ENCODE results near the gene PXN. TPM values are rescaled to one million over a fixed set of nuclear protein-coding genes. Genes with fewer than 3 reads are reported as not detected.

PXN gene
- total and polyA plus RNA-seq, 10 donors = 22.3 to 161 (median 114) TPM

DNA sequence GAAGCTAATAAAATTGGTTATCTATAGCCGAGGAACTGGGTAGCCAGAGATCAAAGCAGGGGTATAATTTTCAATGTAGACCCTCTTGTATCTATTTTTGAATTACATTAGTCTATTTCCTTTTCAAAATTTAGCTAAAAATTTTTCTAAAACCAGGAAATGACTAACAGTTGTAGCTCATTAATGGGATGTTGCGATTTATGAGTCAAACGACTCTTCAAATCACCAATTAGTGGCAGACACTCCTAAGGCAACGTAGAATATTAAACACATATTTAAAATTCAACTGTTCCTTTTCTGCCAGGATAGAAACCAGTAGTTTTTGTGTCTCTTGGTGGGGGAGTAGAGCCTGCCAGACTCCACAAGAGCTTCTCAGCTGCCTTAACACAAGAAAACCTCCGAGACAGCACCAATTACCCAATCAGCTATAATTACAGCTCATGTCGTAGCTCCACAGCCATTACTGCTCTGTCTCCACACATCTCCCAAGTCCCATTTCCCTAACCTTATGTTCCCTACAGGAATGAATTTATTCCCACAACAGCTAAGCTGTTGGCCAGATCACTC lies 97.9 kb downstream of the PXN start:
- intact Hi-C loops (cut with DNase I; ENCODE audit: low total_unique reads) = no loop called here
- no peaks in the 10 kb centered on the region for H3K9me3 ChIP-seq
- no peak overlapping the region for H3K27ac ChIP-seq
- WGBS, 5 donors = 81 to 88% (median 87%) methylated on average over 6 of the region's 6 CpGs
- no peaks in the 10 kb centered on the region for H3K4me1 ChIP-seq
- no peaks in the 10 kb centered on the region for H3K27me3 ChIP-seq (replicated peaks in 1 of 7)
- TF ChIP-seq POLR2AphosphoS5 (IDR thresholded peaks at IDR 0.05) (no peak), POLR2A (IDR thresholded peaks at IDR 0.05) (no peak), CTCF (IDR thresholded peaks at IDR 0.05 in 8 of 11, conservative IDR thresholded peaks at IDR 0.05 in 3 of 11) (no peak)
- peaks cover 3 to 100% (median 89%) of the 10 kb centered on the region in 6 donors for H3K36me3 ChIP-seq
- no peak overlapping the region for H3K4me3 ChIP-seq
- DNase-seq = no peak

- no peaks in the 10 kb centered on the region for H3K4me1 ChIP-seq
- H3K4me3 ChIP-seq = no peak overlapping the region
- peak in 1 of 3 donors; percentile 25 for TF ChIP-seq POLR2AphosphoS5 (IDR thresholded peaks at IDR 0.05)
- no peak for TF ChIP-seq POLR2A (IDR thresholded peaks at IDR 0.05)
- no peak for TF ChIP-seq CTCF (IDR thresholded peaks at IDR 0.05 in 8 of 11, conservative IDR thresholded peaks at IDR 0.05 in 3 of 11)
- H3K9me3 ChIP-seq = no peaks in the 10 kb centered on the region
- intact Hi-C loops (cut with DNase I; ENCODE audit: low total_unique reads) = no loop called here
- peaks cover 3 to 100% (median 90%) of the 10 kb centered on the region in 6 donors for H3K36me3 ChIP-seq
- WGBS, 5 donors = 93 to 99% (median 98%) methylated on average over 11 of the region's 11 CpGs
- no peak for DNase-seq
- no peak overlapping the region for H3K27ac ChIP-seq
- no peaks in the 10 kb centered on the region for H3K27me3 ChIP-seq (replicated peaks in 1 of 7)
These were observed 101.2 kb downstream of the PXN start for GRCh38 chr12:120164293-120164692.

GRCh38 chr12:120162763-120163162 lies 102.8 kb downstream of the PXN start:
- TF ChIP-seq POLR2AphosphoS5 (IDR thresholded peaks at IDR 0.05) = peak in 1 of 3 donors; percentile 25
- TF ChIP-seq POLR2A (IDR thresholded peaks at IDR 0.05) = no peak
- Histone ChIP-seq H3K36me3 (peaks cover 3 to 100% (median 89%) of the 10 kb centered on the region in 6 donors), H3K9me3 (no peaks in the 10 kb centered on the region), H3K4me1 (no peaks in the 10 kb centered on the region), H3K27ac (no peak overlapping the region), H3K4me3 (no peak overlapping the region), H3K27me3 (replicated peaks in 1 of 7) (no peaks in the 10 kb centered on the region)
- intact Hi-C loops (cut with DNase I; ENCODE audit: low total_unique reads) = no loop called here
- no peak for DNase-seq
- WGBS, 5 donors = 90 to 95% (median 93%) methylated on average over 8 of the region's 8 CpGs

- H3K27me3 ChIP-seq (replicated peaks in 1 of 7) = no peaks in the 10 kb centered on the region
- H3K4me3 ChIP-seq = no peak overlapping the region
- no peaks in the 10 kb centered on the region for H3K9me3 ChIP-seq
- WGBS, 5 donors = 89 to 98% (median 95%) methylated on average over 11 of the region's 11 CpGs
- no peak overlapping the region for H3K27ac ChIP-seq
- DNase-seq = no peak
- H3K36me3 ChIP-seq = peaks cover 6 to 100% (median 92%) of the 10 kb centered on the region in 6 donors
- TF ChIP-seq POLR2A (IDR thresholded peaks at IDR 0.05) (no peak), CTCF (IDR thresholded peaks at IDR 0.05 in 8 of 11, conservative IDR thresholded peaks at IDR 0.05 in 3 of 11) (no peak), POLR2AphosphoS5 (IDR thresholded peaks at IDR 0.05) (peak in 2 of 3 donors; percentile 23 to 55)
- H3K4me1 ChIP-seq = no peaks in the 10 kb centered on the region
- intact Hi-C loops (cut with DNase I; ENCODE audit: low total_unique reads) = no loop called here
These were observed 103.7 kb downstream of the PXN start for GRCh38 chr12:120161852-120162251.

Small RNA genes within 50 kb of the gene (small RNA-seq; reads per million reads assigned to genes)
- gene RNU4-1 (3,174 to 34,317 (median 18,114) reads per million in 4 donors), gene RNU4-2 (1,260 to 1,617 (median 1,410) reads per million in 4 donors), gene RNU6-1088P (0 reads per million in 4 donors)

Other genes with a start within 250 kb of the PXN start
- 10 to 100 TPM; 25.7 to 69.8 (median 58.4) TPM for gene RAB35, start 149.0 kb downstream of the PXN start, total RNA-seq
- gene RAB35, start 149.0 kb downstream of the PXN start, polyA plus RNA-seq = 10 to 100 TPM; 14.8 to 40.1 (median 16.9) TPM
- gene GCN1, start 71.0 kb downstream of the PXN start, total RNA-seq = 100 to 1,000 TPM in 4 of 7 donors, 10 to 100 TPM in 3; 91.6 to 131 (median 106) TPM
- 10 to 100 TPM; 10.4 to 22.1 (median 14.5) TPM for gene GCN1, start 71.0 kb downstream of the PXN start, polyA plus RNA-seq
- gene RPLP0, start 64.6 kb downstream of the PXN start, total RNA-seq = 1,000 to 10,000 TPM; 1,023 to 1,741 (median 1,286) TPM
- gene RPLP0, start 64.6 kb downstream of the PXN start, polyA plus RNA-seq = 1,000 to 10,000 TPM; 3,423 to 5,071 (median 3,908) TPM
- gene RNU4-2, start 26.2 kb upstream of the PXN start, total RNA-seq = over 10,000 TPM in 4 of 7 donors, under 1 TPM in 3; under 0.01 to 20,748 (median 15,186) TPM
- gene RNU4-2, start 26.2 kb upstream of the PXN start, polyA plus RNA-seq = not detected
- 1,000 to 10,000 TPM in 4 of 7 donors, under 1 TPM in 2, not detected in 1; under 0.01 to 7,358 (median 2,736) TPM for gene RNU4-1, start 27.5 kb upstream of the PXN start, total RNA-seq
- not detected for gene RNU4-1, start 27.5 kb upstream of the PXN start, polyA plus RNA-seq
- gene SIRT4, start 36.6 kb upstream of the PXN start, total RNA-seq = 1 to 10 TPM in 6 of 7 donors, under 1 TPM in 1; 0.66 to 2.6 (median 1.7) TPM
- 1 to 10 TPM; 1.2 to 1.4 (median 1.3) TPM for gene SIRT4, start 36.6 kb upstream of the PXN start, polyA plus RNA-seq
- 1 to 10 TPM in 3 of 7 donors, not detected in 4; 1.1 to 1.9 (median 1.4) TPM for gene PLA2G1B, start 62.0 kb upstream of the PXN start, total RNA-seq
- gene PLA2G1B, start 62.0 kb upstream of the PXN start, polyA plus RNA-seq = under 1 TPM; 0.29 to 0.83 (median 0.56) TPM
- gene MSI1, start 103.4 kb upstream of the PXN start, total RNA-seq = under 1 TPM in 1 of 7 donors, not detected in 6; 0.35 TPM
- under 1 TPM in 2 of 3 donors, not detected in 1; 0.02 to 0.03 TPM for gene MSI1, start 103.4 kb upstream of the PXN start, polyA plus RNA-seq
- gene COX6A1, start 172.4 kb upstream of the PXN start, total RNA-seq = 100 to 1,000 TPM; 182 to 427 (median 190) TPM
- 100 to 1,000 TPM; 382 to 551 (median 480) TPM for gene COX6A1, start 172.4 kb upstream of the PXN start, polyA plus RNA-seq
- gene TRIAP1, start 180.7 kb upstream of the PXN start, total RNA-seq = 10 to 100 TPM; 10.2 to 15.9 (median 12.9) TPM
- gene TRIAP1, start 180.7 kb upstream of the PXN start, polyA plus RNA-seq = 10 to 100 TPM; 31.0 to 35.9 (median 34.1) TPM
- gene GATC, start 180.7 kb upstream of the PXN start, total RNA-seq = 10 to 100 TPM; 16.1 to 26.0 (median 23.3) TPM
- 10 to 100 TPM in 1 of 3 donors, 1 to 10 TPM in 2; 7.0 to 12.4 (median 8.9) TPM for gene GATC, start 180.7 kb upstream of the PXN start, polyA plus RNA-seq
- gene SRSF9, start 204.0 kb upstream of the PXN start, total RNA-seq = 100 to 1,000 TPM; 107 to 166 (median 142) TPM
- 100 to 1,000 TPM; 119 to 160 (median 143) TPM for gene SRSF9, start 204.0 kb upstream of the PXN start, polyA plus RNA-seq
- 100 to 1,000 TPM in 6 of 7 donors, 10 to 100 TPM in 1; 84.1 to 220 (median 152) TPM for gene DYNLL1, start 230.4 kb upstream of the PXN start, total RNA-seq
- gene DYNLL1, start 230.4 kb upstream of the PXN start, polyA plus RNA-seq = 100 to 1,000 TPM; 164 to 338 (median 313) TPM